Tibial nerve (tissue), 4 donors: ENCODE measurements around the gene RAET1L. TPM values are rescaled to one million over a fixed set of nuclear protein-coding genes. Genes with fewer than 3 reads are reported as not detected.

Source experiments
- DNase-seq, 2 donors: peaks; one replicate each; pipeline ENCODE4 v3.0.0-alpha.2; 2019; ENCODE audit warnings: low spot score in 2 of 2
- H3K27ac ChIP-seq, 4 donors: fragments of 200-600 bp; sonication (generic) in 3 of 4; one replicate each; pipeline ENCODE4 v1.5.1; 2017 to 2019; ENCODE audit warnings: mild to moderate bottlenecking in 1 of 4
- H3K27me3 ChIP-seq, 2 donors: fragments of 200-600 bp; sonication (generic) in 1 of 2; one replicate each; pipeline versions ENCODE4 v1.5.1 to v1.6.0; 2017 to 2019
- H3K36me3 ChIP-seq, 3 donors: fragments of 200-600 bp; sonication (generic); one replicate each; pipeline ENCODE4 v1.5.1; 2018 to 2019
- H3K4me1 ChIP-seq, 4 donors: fragments of 200-600 bp; sonication (generic) in 3 of 4; one replicate each; pipeline ENCODE4 v1.5.1; 2017 to 2019
- H3K4me3 ChIP-seq, 4 donors: fragments of 200-600 bp; sonication (generic) in 3 of 4; one replicate each; pipeline ENCODE4 v1.5.1; 2017 to 2019; ENCODE audit warnings: mild to moderate bottlenecking in 1 of 4, moderate library complexity in 1 of 4
- H3K9me3 ChIP-seq, 4 donors: fragments of 200-600 bp; sonication (generic) in 3 of 4; one replicate each; pipeline ENCODE4 v1.5.1; 2017 to 2019
- CTCF ChIP-seq, 5 experiments: fragments of 200-600 bp in 3 of 5; fragments of 450-650 bp in 2 of 5; sonication (generic) in 3 of 5; IDR thresholded peaks; one replicate each; pipeline ENCODE4 v1.5.1; 2016 to 2019; ENCODE audit warnings: antibody characterized with exemption in 5 of 5, mild to moderate bottlenecking in 3 of 5, moderate library complexity in 2 of 5
- EP300 ChIP-seq, 2 donors: sonication (generic); formaldehyde crosslinking; IDR thresholded peaks; one replicate each; pipeline ENCODE4 v1.6.1; 2017; ENCODE audit warnings: antibody characterized with exemption in 2 of 2, mild to moderate bottlenecking in 1 of 2
- POLR2A ChIP-seq, 2 donors: fragments of 450-650 bp; IDR thresholded peaks; one replicate each; pipeline ENCODE4 v1.6.1; 2017; ENCODE audit warnings: antibody characterized with exemption in 2 of 2, mild to moderate bottlenecking in 2 of 2, moderate library complexity in 2 of 2
- WGBS, 2 donors: methylation state at CpG; one replicate each; pipeline ENCODE4 v1.1.5; 2018; 5-methylcytosine and 5-hydroxymethylcytosine counted together
- total RNA-seq, 4 donors: library from RNA; depleted of rRNA; stranded (reverse); fragments of >200 nt; gene quantifications; one replicate each; pipeline ENCODE4 v1.1.0, GENCODE V29; 2016

RAET1L gene
- total RNA-seq, 4 donors from 2014 or later = not detected

GRCh38 chr6:150055131-150055530, 29.8 kb upstream of the RAET1L start:
- Histone ChIP-seq H3K4me1 (no peaks in the 10 kb centered on the region), H3K4me3 (no peak overlapping the region), H3K36me3 (no peaks in the 10 kb centered on the region), H3K27ac (no peak overlapping the region), H3K9me3 (no peaks in the 10 kb centered on the region), H3K27me3 (peaks cover 0 to 23% of the 10 kb centered on the region in 2 donors)
- WGBS, 2 donors = 73 to 88% methylated on average over 10 of the region's 10 CpGs
- no peak for DNase-seq
- TF ChIP-seq POLR2A (IDR thresholded peaks at IDR 0.05) (no peak), EP300 (IDR thresholded peaks at IDR 0.05) (no peak), CTCF (IDR thresholded peaks at IDR 0.05) (no peak)

DNA sequence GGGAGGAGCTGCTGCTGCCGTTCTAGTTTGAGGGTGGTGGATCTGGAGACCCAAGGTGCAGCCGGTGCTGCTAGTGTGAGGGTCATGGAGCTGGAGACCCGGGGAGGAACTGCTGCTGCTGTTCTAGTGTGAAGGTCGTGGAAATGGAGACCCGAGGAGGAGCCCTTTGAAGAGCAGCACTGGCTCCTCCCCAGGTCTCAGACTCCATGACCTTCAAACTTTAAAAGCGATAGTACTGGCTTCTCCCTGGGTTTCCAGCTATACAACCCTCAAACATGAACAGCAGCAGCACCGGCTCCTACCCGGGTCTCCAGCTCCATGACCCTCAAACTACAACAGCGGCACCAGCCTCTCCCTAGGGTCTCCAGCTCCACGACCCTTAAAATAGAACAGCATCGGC, 28.1 kb upstream of the RAET1L start:
- Histone ChIP-seq H3K36me3 (no peaks in the 10 kb centered on the region), H3K27me3 (peaks cover 0 to 23% of the 10 kb centered on the region in 2 donors), H3K4me1 (no peaks in the 10 kb centered on the region), H3K4me3 (no peak overlapping the region), H3K27ac (no peak overlapping the region), H3K9me3 (no peaks in the 10 kb centered on the region)
- no peak for DNase-seq
- no peak for TF ChIP-seq CTCF (IDR thresholded peaks at IDR 0.05)
- no peak for TF ChIP-seq POLR2A (IDR thresholded peaks at IDR 0.05)
- no peak for TF ChIP-seq EP300 (IDR thresholded peaks at IDR 0.05)
- WGBS, 2 donors = 73 to 74% methylated on average over 11 of the region's 11 CpGs

- Histone ChIP-seq H3K27me3 (peaks cover 0 to 23% of the 10 kb centered on the region in 2 donors), H3K9me3 (no peaks in the 10 kb centered on the region), H3K27ac (no peak overlapping the region), H3K4me3 (no peak overlapping the region), H3K4me1 (no peaks in the 10 kb centered on the region), H3K36me3 (no peaks in the 10 kb centered on the region)
- WGBS, 2 donors = 27 to 30% methylated on average over 4 of the region's 4 CpGs
- no peak for DNase-seq
- TF ChIP-seq POLR2A (IDR thresholded peaks at IDR 0.05) (no peak), EP300 (IDR thresholded peaks at IDR 0.05) (no peak), CTCF (IDR thresholded peaks at IDR 0.05) (no peak)
Observed at GRCh38 chr6:150050846-150051245, 25.5 kb upstream of the RAET1L start.

DNA sequence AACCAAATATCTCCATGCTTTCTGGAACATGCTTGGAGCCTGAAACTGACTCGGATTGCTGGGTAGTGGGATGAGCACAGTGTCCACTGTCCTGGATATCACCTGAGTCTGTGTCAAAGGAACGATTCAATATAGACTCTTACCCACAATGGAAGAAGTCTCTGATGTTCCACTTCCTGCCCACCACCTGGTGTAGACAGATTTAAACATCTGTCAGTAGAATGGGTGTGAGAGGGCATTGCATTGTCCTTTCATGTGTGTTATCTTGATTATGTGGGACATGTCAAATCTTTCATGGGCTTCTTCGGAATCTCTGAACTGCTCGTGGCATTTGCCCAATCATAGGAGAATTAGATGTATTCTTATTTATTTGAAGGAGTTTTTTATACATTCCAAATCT, 22.8 kb upstream of the RAET1L start:
- no peaks in the 10 kb centered on the region for H3K4me1 ChIP-seq
- no peak for TF ChIP-seq POLR2A (IDR thresholded peaks at IDR 0.05)
- no peak for TF ChIP-seq CTCF (IDR thresholded peaks at IDR 0.05)
- TF ChIP-seq EP300 (IDR thresholded peaks at IDR 0.05) = no peak
- H3K27ac ChIP-seq = no peak overlapping the region
- H3K4me3 ChIP-seq = no peak overlapping the region
- 77 to 84% methylated on average over 4 of the region's 4 CpGs for WGBS, 2 donors
- no peaks in the 10 kb centered on the region for H3K9me3 ChIP-seq
- H3K36me3 ChIP-seq = no peaks in the 10 kb centered on the region
- no peak for DNase-seq
- peaks cover 0 to 19% of the 10 kb centered on the region in 2 donors for H3K27me3 ChIP-seq

DNA sequence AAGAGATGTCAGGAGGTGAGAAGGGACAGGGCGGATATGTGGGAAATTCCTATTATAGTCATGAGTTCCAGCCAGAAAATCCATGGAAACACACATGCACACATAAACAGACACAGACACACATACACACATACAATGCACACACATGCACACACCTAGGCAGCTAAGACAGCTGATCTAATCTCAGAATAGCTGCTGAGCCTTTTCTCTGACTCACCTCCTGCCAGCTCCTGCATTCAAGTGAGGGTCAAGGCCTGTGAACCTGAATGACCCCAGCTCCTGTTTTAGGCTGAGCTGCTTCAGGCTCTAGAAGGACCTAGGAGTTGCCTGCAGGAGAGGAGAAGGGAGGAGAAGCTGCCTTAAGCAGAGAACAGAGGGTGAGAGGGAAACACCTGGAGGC, 21.6 kb upstream of the RAET1L start:
- peaks cover 0 to 11% of the 10 kb centered on the region in 2 donors for H3K27me3 ChIP-seq
- 93% methylated on average over 1 of the region's 1 CpG for WGBS, 2 donors
- TF ChIP-seq EP300 (IDR thresholded peaks at IDR 0.05) (no peak), CTCF (IDR thresholded peaks at IDR 0.05) (no peak), POLR2A (IDR thresholded peaks at IDR 0.05) (no peak)

More for the DNA sequence above, 21.6 kb upstream of the RAET1L start:
- no peaks in the 10 kb centered on the region for H3K9me3 ChIP-seq
- no peak for DNase-seq
- H3K27ac ChIP-seq = no peak overlapping the region
- no peak overlapping the region for H3K4me3 ChIP-seq
- no peaks in the 10 kb centered on the region for H3K36me3 ChIP-seq
- no peaks in the 10 kb centered on the region for H3K4me1 ChIP-seq
